Measurements from ENCODE around the gene CTNNA3. TPM values are rescaled to one million over a fixed set of nuclear protein-coding genes. Genes with fewer than 3 reads are reported as not detected.
"Not testable (repeated sequence)": the region's sequence is repeated elsewhere in the genome, so short reads cannot be mapped to it uniquely, and the experiment has no call there.

The CTNNA3 gene
- total and polyA plus RNA-seq, 4 experiments from 2014 or later, result not detected

- POLR2A ChIA-PET (ENCODE audit: partially characterized antibody), result no interaction called here
- Mint-ChIP-seq H3K4me3 (no peak overlapping the region), H3K27ac (no peak overlapping the region), H3K27me3 (no peaks in the 10 kb centered on the region), H3K4me1 (no peaks in the 10 kb centered on the region), H3K9me3 (peaks cover 0 to 5% (median 0%) of the 10 kb centered on the region in 8 donors), H3K36me3 (no peaks in the 10 kb centered on the region)
- intact Hi-C loops (cut with micrococcal nuclease), result no loop called here
- H3K27ac ChIP-seq (ENCODE audit: low read depth, low read length), result no peak overlapping the region
- H3K4me3 ChIP-seq (ENCODE audit: low read length in 2 of 2), result no peak overlapping the region
- H3K36me3 ChIP-seq (ENCODE audit: insufficient read depth, low read length), result no peaks in the 10 kb centered on the region
- H3K4me1 ChIP-seq (ENCODE audit: insufficient read depth, low read length), result no peaks in the 10 kb centered on the region
- CTCF ChIA-PET (ENCODE audit: partially characterized antibody), result no interaction called here
- DNase-seq, result no peak
- H3K27me3 ChIP-seq (ENCODE audit: insufficient read depth, low read length), result no peaks in the 10 kb centered on the region
- H3K9me3 ChIP-seq (ENCODE audit: control insufficient read depth in 1 of 2, low read length in 2 of 2), result no peaks in the 10 kb centered on the region
These were observed 454.5 kb downstream of the CTNNA3 start for GRCh38 chr10:67241451-67241850.

- no peak overlapping the region for H3K27ac Mint-ChIP-seq
- DNase-seq, result no peak
- H3K4me1 ChIP-seq (ENCODE audit: insufficient read depth, low read length), result no peaks in the 10 kb centered on the region
- no peaks in the 10 kb centered on the region for H3K36me3 Mint-ChIP-seq
- H3K4me1 Mint-ChIP-seq, result no peaks in the 10 kb centered on the region
- H3K36me3 ChIP-seq (ENCODE audit: insufficient read depth, low read length), result no peaks in the 10 kb centered on the region
- no peaks in the 10 kb centered on the region for H3K27me3 ChIP-seq (ENCODE audit: insufficient read depth, low read length)
- POLR2A ChIA-PET (ENCODE audit: partially characterized antibody), result no interaction called here
- H3K9me3 Mint-ChIP-seq, result peaks cover 0 to 4% (median 0%) of the 10 kb centered on the region in 8 donors
- H3K4me3 Mint-ChIP-seq, result no peak overlapping the region
- no peak overlapping the region for H3K4me3 ChIP-seq (ENCODE audit: low read length in 2 of 2)
- intact Hi-C loops (cut with micrococcal nuclease), result no loop called here
- no peaks in the 10 kb centered on the region for H3K27me3 Mint-ChIP-seq
- no peak overlapping the region for H3K27ac ChIP-seq (ENCODE audit: low read depth, low read length)
- CTCF ChIA-PET (ENCODE audit: partially characterized antibody), result interaction anchor here (1.6 kb wide), 1 partner anchor 9 kb away, joined by 5 read pairs; no protein-coding TSS in a partner anchor
- H3K9me3 ChIP-seq (ENCODE audit: control insufficient read depth in 1 of 2, low read length in 2 of 2), result no peaks in the 10 kb centered on the region
These were observed 456.0 kb downstream of the CTNNA3 start for GRCh38 chr10:67239864-67240497.

GRCh38 chr10:67230680-67231500 lies 465.1 kb downstream of the CTNNA3 start:
- H3K36me3 Mint-ChIP-seq; H3K4me3 ChIP-seq (ENCODE audit: low read length in 2 of 2); H3K4me1 ChIP-seq (ENCODE audit: insufficient read depth, low read length); H3K9me3 ChIP-seq (ENCODE audit: control insufficient read depth in 1 of 2, low read length in 2 of 2); intact Hi-C loops (cut with micrococcal nuclease); H3K27ac Mint-ChIP-seq; DNase-seq; H3K4me1 Mint-ChIP-seq; CTCF ChIA-PET (ENCODE audit: partially characterized antibody); H3K36me3 ChIP-seq (ENCODE audit: insufficient read depth, low read length); POLR2A ChIA-PET (ENCODE audit: partially characterized antibody); H3K27ac ChIP-seq (ENCODE audit: low read depth, low read length); H3K27me3 ChIP-seq (ENCODE audit: insufficient read depth, low read length): not testable (repeated sequence)
- Mint-ChIP-seq H3K27me3 (peaks cover 10 to 14% of the 10 kb centered on the region in 2 donors), H3K9me3 (peaks cover 5 to 30% (median 16%) of the 10 kb centered on the region in 8 donors), H3K4me3 (peak overlapping the region in 3 of 8 donors; percentile 15 to 44 (median 22))

DNA sequence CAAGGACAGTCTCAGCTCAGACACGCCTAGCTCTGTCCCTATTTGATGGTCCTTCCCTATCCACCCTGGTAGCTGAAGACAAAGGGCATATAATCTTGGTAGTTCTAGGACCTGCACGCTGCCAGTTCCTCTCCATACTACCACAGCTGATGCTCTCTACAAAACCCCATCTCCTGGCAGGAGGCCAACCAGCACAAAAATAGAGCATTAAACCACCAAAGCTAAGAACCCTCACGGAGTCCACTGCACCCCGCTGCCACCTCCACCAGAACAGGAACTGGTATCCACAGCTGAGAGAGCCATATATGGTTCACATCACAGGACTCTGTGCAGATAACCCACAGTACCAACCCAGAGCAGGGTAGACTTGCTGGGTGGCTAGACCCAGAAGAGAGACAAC lies 470.8 kb downstream of the CTNNA3 start:
- Mint-ChIP-seq H3K27me3 (peaks cover 10% of the 10 kb centered on the region in 2 donors), H3K27ac (no peak overlapping the region), H3K9me3 (peaks cover 5 to 30% (median 15%) of the 10 kb centered on the region in 8 donors), H3K36me3 (peaks cover 0 to 4% of the 10 kb centered on the region in 2 donors), H3K4me1 (no peaks in the 10 kb centered on the region), H3K4me3 (no peak overlapping the region)
- DNase-seq, result no peak
- Histone ChIP-seq H3K9me3 (ENCODE audit: control insufficient read depth in 1 of 2, low read length in 2 of 2) (no peaks in the 10 kb centered on the region), H3K27ac (ENCODE audit: low read depth, low read length) (no peak overlapping the region), H3K36me3 (ENCODE audit: insufficient read depth, low read length) (no peaks in the 10 kb centered on the region), H3K4me1 (ENCODE audit: insufficient read depth, low read length) (no peaks in the 10 kb centered on the region), H3K4me3 (ENCODE audit: low read length in 2 of 2) (no peak overlapping the region), H3K27me3 (ENCODE audit: insufficient read depth, low read length) (no peaks in the 10 kb centered on the region)
- POLR2A ChIA-PET (ENCODE audit: partially characterized antibody), result no interaction called here
- CTCF ChIA-PET (ENCODE audit: partially characterized antibody), result no interaction called here
- intact Hi-C loops (cut with micrococcal nuclease), result no loop called here

DNA sequence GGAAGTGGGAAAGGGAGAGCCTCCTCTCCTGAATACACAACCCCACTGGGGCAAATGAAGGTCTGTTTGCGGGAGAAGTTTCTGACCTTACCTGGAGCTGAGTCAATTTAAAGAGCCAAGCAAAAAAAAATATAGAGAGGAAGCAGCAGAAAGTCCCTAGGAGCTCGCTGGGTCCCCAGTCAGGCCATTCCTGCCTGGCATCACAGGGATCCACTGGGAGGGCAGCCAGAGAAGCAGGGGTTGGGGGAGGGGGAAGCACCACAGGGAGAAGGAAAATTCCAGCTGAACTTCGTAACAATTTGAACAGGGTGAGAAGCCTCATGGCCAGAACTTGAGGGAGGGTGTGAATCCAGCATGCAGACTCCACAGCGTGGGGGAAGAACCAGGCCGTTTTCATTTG lies 471.4 kb downstream of the CTNNA3 start:
- ChIA-PET CTCF (ENCODE audit: partially characterized antibody) (no interaction called here), POLR2A (ENCODE audit: partially characterized antibody) (no interaction called here)
- Mint-ChIP-seq H3K27ac (no peak overlapping the region), H3K4me3 (no peak overlapping the region), H3K4me1 (no peaks in the 10 kb centered on the region), H3K27me3 (peaks cover 4 to 8% of the 10 kb centered on the region in 2 donors), H3K9me3 (peaks cover 0 to 23% (median 12%) of the 10 kb centered on the region in 8 donors), H3K36me3 (no peaks in the 10 kb centered on the region)
- no peaks in the 10 kb centered on the region for H3K36me3 ChIP-seq (ENCODE audit: insufficient read depth, low read length)
- no peak overlapping the region for H3K27ac ChIP-seq (ENCODE audit: low read depth, low read length)
- H3K27me3 ChIP-seq (ENCODE audit: insufficient read depth, low read length), result no peaks in the 10 kb centered on the region
- no peak for DNase-seq
- H3K4me1 ChIP-seq (ENCODE audit: insufficient read depth, low read length), result no peaks in the 10 kb centered on the region
- H3K4me3 ChIP-seq (ENCODE audit: low read length in 2 of 2), result no peak overlapping the region
- intact Hi-C loops (cut with micrococcal nuclease), result no loop called here
- no peaks in the 10 kb centered on the region for H3K9me3 ChIP-seq (ENCODE audit: control insufficient read depth in 1 of 2, low read length in 2 of 2)

- Histone ChIP-seq H3K9me3 (ENCODE audit: control insufficient read depth in 1 of 2, low read length in 2 of 2) (no peaks in the 10 kb centered on the region), H3K36me3 (ENCODE audit: insufficient read depth, low read length) (no peaks in the 10 kb centered on the region), H3K4me3 (ENCODE audit: low read length in 2 of 2) (no peak overlapping the region), H3K4me1 (ENCODE audit: insufficient read depth, low read length) (no peaks in the 10 kb centered on the region), H3K27ac (ENCODE audit: low read depth, low read length) (no peak overlapping the region), H3K27me3 (ENCODE audit: insufficient read depth, low read length) (no peaks in the 10 kb centered on the region)
- H3K9me3 Mint-ChIP-seq, result peaks cover 0 to 19% (median 11%) of the 10 kb centered on the region in 8 donors
- H3K36me3 Mint-ChIP-seq, result no peaks in the 10 kb centered on the region
- H3K4me1 Mint-ChIP-seq, result no peaks in the 10 kb centered on the region
- H3K27me3 Mint-ChIP-seq, result peaks cover 4 to 9% of the 10 kb centered on the region in 2 donors
- intact Hi-C loops (cut with micrococcal nuclease), result no loop called here
- no peak overlapping the region for H3K27ac Mint-ChIP-seq
- POLR2A ChIA-PET (ENCODE audit: partially characterized antibody), result no interaction called here
- CTCF ChIA-PET (ENCODE audit: partially characterized antibody), result no interaction called here
- H3K4me3 Mint-ChIP-seq, result no peak overlapping the region
- DNase-seq, result no peak
These were observed 473.1 kb downstream of the CTNNA3 start for GRCh38 chr10:67222934-67223333.

GRCh38 chr10:67221939-67222494 lies 474.0 kb downstream of the CTNNA3 start:
- no peaks in the 10 kb centered on the region for H3K9me3 ChIP-seq (ENCODE audit: control insufficient read depth in 1 of 2, low read length in 2 of 2)
- H3K27me3 ChIP-seq (ENCODE audit: insufficient read depth, low read length), result no peaks in the 10 kb centered on the region
- no peaks in the 10 kb centered on the region for H3K4me1 ChIP-seq (ENCODE audit: insufficient read depth, low read length)
- H3K4me3 ChIP-seq (ENCODE audit: low read length in 2 of 2), result no peak overlapping the region
- intact Hi-C loops (cut with micrococcal nuclease), result no loop called here
- H3K9me3 Mint-ChIP-seq, result peaks cover 0 to 14% (median 7%) of the 10 kb centered on the region in 8 donors
- H3K27ac Mint-ChIP-seq, result no peak overlapping the region
- H3K27me3 Mint-ChIP-seq, result peaks cover 6 to 7% of the 10 kb centered on the region in 2 donors
- H3K36me3 Mint-ChIP-seq, result no peaks in the 10 kb centered on the region
- H3K36me3 ChIP-seq (ENCODE audit: insufficient read depth, low read length), result no peaks in the 10 kb centered on the region
- H3K4me3 Mint-ChIP-seq, result no peak overlapping the region
- ChIA-PET POLR2A (ENCODE audit: partially characterized antibody) (no interaction called here), CTCF (ENCODE audit: partially characterized antibody) (no interaction called here)
- H3K4me1 Mint-ChIP-seq, result no peaks in the 10 kb centered on the region
- no peak overlapping the region for H3K27ac ChIP-seq (ENCODE audit: low read depth, low read length)
- no peak for DNase-seq
